ENCODE measurements around the gene OBSCN. TPM values are rescaled to one million over a fixed set of nuclear protein-coding genes. Genes with fewer than 3 reads are reported as not detected.

Gene OBSCN
- total RNA-seq, 2 donors from 2014 or later = 34.3 to 45.2 TPM

GRCh38 chr1:228309326-228310067, 101.7 kb downstream of the OBSCN start:
- H3K27me3 ChIP-seq (replicated peaks; ENCODE audit: insufficient read depth) = no peaks in the 10 kb centered on the region
- TF ChIP-seq POLR2A (IDR thresholded peaks at IDR 0.05) (no peak), POLR2AphosphoS5 (IDR thresholded peaks at IDR 0.05) (no peak)
- no peak overlapping the region for H3K4me3 ChIP-seq
- no peak for DNase-seq (ENCODE audit: low spot score)
- no peak overlapping the region for H3K27ac ChIP-seq
- H3K36me3 ChIP-seq = no peaks in the 10 kb centered on the region
- 88% methylated on average over 8 of the region's 8 CpGs for WGBS
- H3K4me1 ChIP-seq (replicated peaks) = no peaks in the 10 kb centered on the region
- no peaks in the 10 kb centered on the region for H3K9me3 ChIP-seq
- intact Hi-C loops (cut with DNase I) = no loop called here

- TF ChIP-seq POLR2AphosphoS5 (IDR thresholded peaks at IDR 0.05) = no peak
- no peak for TF ChIP-seq CTCF (IDR thresholded peaks at IDR 0.05)
- no peak for TF ChIP-seq POLR2A (IDR thresholded peaks at IDR 0.05)
- intact Hi-C loops (cut with DNase I) = no loop called here
- no peaks in the 10 kb centered on the region for H3K9me3 ChIP-seq
- H3K36me3 ChIP-seq = no peaks in the 10 kb centered on the region
- H3K27me3 ChIP-seq (replicated peaks; ENCODE audit: insufficient read depth) = no peaks in the 10 kb centered on the region
- no peaks in the 10 kb centered on the region for H3K4me1 ChIP-seq (replicated peaks)
- DNase-seq (ENCODE audit: low spot score) = no peak
- no peak overlapping the region for H3K27ac ChIP-seq
- 96% methylated on average over 3 of the region's 3 CpGs for WGBS
- no peak overlapping the region for H3K4me3 ChIP-seq
These were observed 102.4 kb downstream of the OBSCN start for GRCh38 chr1:228310162-228310792.

- 97% methylated on average over 3 of the region's 3 CpGs for WGBS
- Histone ChIP-seq H3K27ac (no peak overlapping the region), H3K27me3 (replicated peaks; ENCODE audit: insufficient read depth) (no peaks in the 10 kb centered on the region), H3K36me3 (no peaks in the 10 kb centered on the region), H3K9me3 (no peaks in the 10 kb centered on the region), H3K4me1 (replicated peaks) (no peaks in the 10 kb centered on the region), H3K4me3 (no peak overlapping the region)
- intact Hi-C loops (cut with DNase I) = no loop called here
- no peak for DNase-seq (ENCODE audit: low spot score)
- TF ChIP-seq POLR2A (IDR thresholded peaks at IDR 0.05) (no peak), POLR2AphosphoS5 (IDR thresholded peaks at IDR 0.05) (no peak), CTCF (IDR thresholded peaks at IDR 0.05) (no peak)
These were observed 103.2 kb downstream of the OBSCN start for GRCh38 chr1:228311091-228311490.

GRCh38 chr1:228312136-228312764, 104.4 kb downstream of the OBSCN start:
- DNase-seq (ENCODE audit: low spot score) = no peak
- H3K36me3 ChIP-seq = no peaks in the 10 kb centered on the region
- intact Hi-C loops (cut with DNase I) = no loop called here

More at GRCh38 chr1:228312136-228312764, 104.4 kb downstream of the OBSCN start:
- H3K4me3 ChIP-seq = no peak overlapping the region
- H3K4me1 ChIP-seq (replicated peaks) = no peaks in the 10 kb centered on the region
- no peaks in the 10 kb centered on the region for H3K27me3 ChIP-seq (replicated peaks; ENCODE audit: insufficient read depth)
- H3K9me3 ChIP-seq = no peaks in the 10 kb centered on the region
- no peak overlapping the region for H3K27ac ChIP-seq
- 92% methylated on average over 6 of the region's 6 CpGs for WGBS
- TF ChIP-seq POLR2AphosphoS5 (IDR thresholded peaks at IDR 0.05) (no peak), POLR2A (IDR thresholded peaks at IDR 0.05) (no peak), CTCF (IDR thresholded peaks at IDR 0.05) (no peak)

Measured in prostate gland (tissue), 2 donors.